Bronchial epithelial cell (primary cell): ENCODE results near the gene FAHD1. TPM values are rescaled to one million over a fixed set of nuclear protein-coding genes. Genes with fewer than 3 reads are reported as not detected.

Source experiments
- DNase-seq: peaks from one replicate; pipeline ENCODE4 v3.0.0-alpha.2; 2010; ENCODE audit warnings: low read depth
- FAIRE-seq: peaks from 2 replicates; lab custom pipeline; 2011; peaks lifted over from hg19 to GRCh38; lab: Jason Lieb, UNC
- H3K27me3 ChIP-seq: 2 replicates; pipeline ENCODE4 v1.5.1; 2011; ENCODE audit warnings: low read length; ENCODE audit not compliant: control insufficient read depth, insufficient read depth
- H3K36me3 ChIP-seq: 2 replicates; pipeline ENCODE4 v1.5.1; 2011; ENCODE audit warnings: low read length; ENCODE audit not compliant: control insufficient read depth, insufficient read depth
- H3K4me3 ChIP-seq: 2 replicates; pipeline ENCODE4 v1.5.1; 2011; ENCODE audit warnings: mild to moderate bottlenecking, low read depth, low read length, control low read depth
- CTCF ChIP-seq: IDR thresholded peaks from 2 replicates; pipeline ENCODE4 v1.5.1; 2011; ENCODE audit warnings: mild to moderate bottlenecking, moderate library complexity, low read length, control low read depth, inconsistent platforms; ENCODE audit not compliant: insufficient read depth, severe bottlenecking
- total RNA-seq: library from RNA; depleted of rRNA; stranded (reverse); fragments of >200 nt; gene quantifications from 2 replicates; pipeline ENCODE4 v1.2.1, GENCODE V29; 2014

Gene FAHD1
- total RNA-seq, 1 donor from 2014 or later, result 61.9 TPM

- no peak for TF ChIP-seq CTCF
- no peak for FAIRE-seq
- DNase-seq, result no peak
- Histone ChIP-seq H3K4me3 (no peak overlapping the region), H3K27me3 (peaks cover 18% of the 10 kb centered on the region), H3K36me3 (no peaks in the 10 kb centered on the region)
Observed at GRCh38 chr16:1857433-1858097, 30.6 kb downstream of the FAHD1 start.

DNA sequence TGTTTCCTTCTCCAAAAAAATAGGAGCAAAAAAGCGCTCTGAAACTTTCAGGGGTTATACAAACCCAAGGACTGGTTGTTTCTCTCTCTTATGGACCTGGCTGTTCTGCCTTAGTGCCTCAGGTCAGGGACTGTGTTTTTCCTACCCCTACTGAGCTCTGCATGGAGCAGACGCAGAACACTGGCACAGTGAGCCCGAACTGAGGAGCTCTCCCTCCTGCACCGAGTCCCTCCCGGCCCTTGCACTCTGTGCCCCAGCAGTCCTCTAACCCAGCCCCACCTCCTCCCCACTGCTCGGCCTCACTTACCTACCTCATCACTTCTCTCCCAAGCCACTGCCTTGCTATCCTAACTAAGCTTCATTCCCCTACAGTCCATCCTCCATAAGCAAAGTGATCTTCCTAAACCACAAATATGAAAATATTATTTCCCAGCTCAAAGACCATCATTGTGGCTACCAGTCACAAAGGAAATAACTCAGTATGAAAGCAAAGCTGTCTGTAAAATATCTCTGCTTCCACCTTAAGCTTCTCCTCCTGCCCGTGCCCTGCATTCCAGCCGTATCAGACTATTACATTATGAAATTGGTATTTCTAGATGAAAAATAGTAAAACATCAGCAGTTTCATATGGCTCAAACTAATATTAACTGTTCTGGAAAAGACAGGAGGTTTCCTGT lies 31.3 kb downstream of the FAHD1 start:
- Histone ChIP-seq H3K4me3 (no peak overlapping the region), H3K36me3 (no peaks in the 10 kb centered on the region), H3K27me3 (peaks cover 18% of the 10 kb centered on the region)
- no peak for FAIRE-seq
- DNase-seq, result no peak
- TF ChIP-seq CTCF, result no peak

GRCh38 chr16:1859650-1860049 lies 32.6 kb downstream of the FAHD1 start:
- H3K36me3 ChIP-seq, result no peaks in the 10 kb centered on the region
- DNase-seq, result no peak
- H3K27me3 ChIP-seq, result peaks cover 17% of the 10 kb centered on the region
- no peak overlapping the region for H3K4me3 ChIP-seq
- no peak for TF ChIP-seq CTCF
- FAIRE-seq, result no peak

DNA sequence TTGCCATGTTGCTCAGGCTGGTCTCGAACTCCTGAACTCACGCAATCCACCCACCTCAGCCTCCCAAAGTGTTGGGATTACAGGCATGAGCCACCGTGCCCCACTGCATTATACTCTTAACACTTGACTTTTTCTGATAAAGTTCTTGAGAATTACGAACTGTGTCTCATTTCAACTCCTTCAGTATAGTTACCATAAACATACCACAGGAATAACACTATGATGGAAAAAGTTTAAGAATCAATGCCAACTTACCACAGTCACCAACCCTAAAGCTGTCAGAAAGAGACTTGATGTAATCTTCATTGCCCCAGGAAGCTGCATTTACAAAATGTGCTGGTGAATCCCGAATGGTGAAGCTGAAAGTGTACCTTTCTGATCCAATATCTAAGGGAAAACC lies 34.7 kb downstream of the FAHD1 start:
- FAIRE-seq (no peak), DNase-seq (no peak)
- H3K36me3 ChIP-seq, result no peaks in the 10 kb centered on the region
- TF ChIP-seq CTCF, result no peak
- H3K27me3 ChIP-seq, result peaks cover 17% of the 10 kb centered on the region
- H3K4me3 ChIP-seq, result no peak overlapping the region

DNA sequence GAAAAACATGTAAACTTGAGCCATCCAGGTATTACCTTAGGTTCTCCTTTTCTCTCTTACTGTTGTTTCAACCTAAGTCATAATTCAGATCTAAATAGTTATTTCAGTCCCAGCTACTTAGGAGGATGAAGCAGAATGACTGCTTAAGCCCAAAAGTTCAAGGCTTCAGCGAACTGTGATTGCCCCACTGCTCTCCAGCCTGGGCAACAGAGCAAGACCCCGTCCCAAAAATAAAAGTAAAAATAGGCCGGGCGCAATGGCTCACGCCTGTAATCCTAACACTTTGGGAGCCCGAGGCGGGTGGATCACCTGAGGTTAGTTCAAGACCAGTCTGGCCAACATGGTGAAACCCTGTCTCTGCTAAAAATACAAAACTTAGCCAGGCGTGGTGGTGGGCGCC lies 35.4 kb downstream of the FAHD1 start:
- peaks cover 14% of the 10 kb centered on the region for H3K27me3 ChIP-seq
- TF ChIP-seq CTCF, result no peak
- DNase-seq, result no peak

More for the DNA sequence above, 35.4 kb downstream of the FAHD1 start:
- Histone ChIP-seq H3K36me3 (no peaks in the 10 kb centered on the region), H3K4me3 (no peak overlapping the region)
- no peak for FAIRE-seq
